ENCODE results near the gene C17orf50.
A peak's percentile ranks its signal among the peaks of the same experiment; 100 is the strongest.

The C17orf50 gene

GRCh38 chr17:35791681-35792350 lies 31.1 kb downstream of the C17orf50 start:
- DNase-seq: no peak

DNA sequence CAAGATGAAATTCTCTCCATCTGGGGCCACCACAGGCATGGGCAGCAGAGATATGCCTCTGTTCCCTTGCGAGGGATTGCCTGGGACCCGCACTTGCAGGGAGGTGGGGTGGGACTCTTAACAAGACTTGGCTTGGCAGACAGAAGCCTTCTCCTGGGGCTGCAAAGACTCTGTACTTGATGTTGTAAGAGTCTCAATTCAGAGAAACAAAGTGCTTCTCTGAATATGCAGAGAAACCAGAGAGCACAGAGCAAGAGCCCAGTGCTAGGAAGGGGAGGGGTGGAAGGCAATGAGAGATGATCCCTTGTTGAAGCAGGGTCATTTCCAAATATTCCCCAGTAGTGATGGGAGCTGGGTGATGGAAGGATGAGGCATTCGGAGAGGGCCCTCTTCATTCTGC lies 32.6 kb downstream of the C17orf50 start:
- no peak for DNase-seq

- peak; percentile 19 for DNase-seq
Observed at GRCh38 chr17:35795007-35795870, 34.6 kb downstream of the C17orf50 start, which contains the start of gene MMP28. MMP28 (minus strand) TSS chr17:35795641; CDS start chr17:35795377, 264 bp downstream.

DNA sequence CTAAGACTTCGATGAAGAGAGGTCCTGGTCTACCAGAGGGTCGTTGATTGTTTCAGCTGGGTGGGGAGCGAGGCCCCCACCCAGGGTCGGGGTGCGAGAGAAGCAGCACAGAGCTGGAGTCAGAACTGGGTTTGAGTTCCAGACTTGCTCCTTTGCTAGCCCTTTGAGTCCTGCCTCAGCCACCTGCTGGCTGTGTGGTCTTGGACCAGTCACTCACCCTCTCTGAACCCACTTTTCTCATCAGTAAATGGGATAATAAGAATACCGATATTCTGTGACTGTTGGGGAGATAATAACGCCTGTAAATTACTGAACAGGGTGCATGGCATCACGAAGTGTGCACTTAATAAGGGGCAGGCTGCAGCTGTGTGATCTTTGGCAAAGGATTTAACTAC lies 35.2 kb downstream of the C17orf50 start:
- no peak for DNase-seq

DNA sequence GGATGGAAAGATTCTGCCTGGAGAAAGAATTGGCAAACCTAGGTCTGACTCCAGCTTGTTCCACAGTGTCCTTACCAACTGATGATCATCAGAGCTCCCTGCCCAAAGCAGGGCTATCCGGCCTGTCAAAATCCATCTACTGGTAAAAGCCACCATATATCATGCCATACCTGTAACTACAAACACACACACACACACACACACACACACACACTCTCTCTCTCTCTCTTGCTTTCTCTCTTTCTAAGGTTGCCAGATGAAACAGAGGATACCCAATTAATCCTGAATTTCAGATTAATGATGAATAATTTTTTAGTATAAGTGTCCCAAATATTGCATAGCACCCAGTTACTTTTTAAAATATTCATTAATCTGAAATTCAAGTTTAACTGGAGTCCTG lies 36.3 kb downstream of the C17orf50 start:
- no peak for DNase-seq

GRCh38 chr17:35797370-35797769 lies 36.7 kb downstream of the C17orf50 start:
- DNase-seq: no peak

- DNase-seq: no peak
Observed at GRCh38 chr17:35797918-35798317, 37.2 kb downstream of the C17orf50 start.

GRCh38 chr17:35799942-35800341 lies 39.3 kb downstream of the C17orf50 start:
- peak; percentile 85 for DNase-seq

GRCh38 chr17:35801583-35802224 lies 41.0 kb downstream of the C17orf50 start:
- peak; percentile 78 for DNase-seq

GRCh38 chr17:35804658-35805192 lies 44.0 kb downstream of the C17orf50 start:
- DNase-seq: peak; percentile 92

DNA sequence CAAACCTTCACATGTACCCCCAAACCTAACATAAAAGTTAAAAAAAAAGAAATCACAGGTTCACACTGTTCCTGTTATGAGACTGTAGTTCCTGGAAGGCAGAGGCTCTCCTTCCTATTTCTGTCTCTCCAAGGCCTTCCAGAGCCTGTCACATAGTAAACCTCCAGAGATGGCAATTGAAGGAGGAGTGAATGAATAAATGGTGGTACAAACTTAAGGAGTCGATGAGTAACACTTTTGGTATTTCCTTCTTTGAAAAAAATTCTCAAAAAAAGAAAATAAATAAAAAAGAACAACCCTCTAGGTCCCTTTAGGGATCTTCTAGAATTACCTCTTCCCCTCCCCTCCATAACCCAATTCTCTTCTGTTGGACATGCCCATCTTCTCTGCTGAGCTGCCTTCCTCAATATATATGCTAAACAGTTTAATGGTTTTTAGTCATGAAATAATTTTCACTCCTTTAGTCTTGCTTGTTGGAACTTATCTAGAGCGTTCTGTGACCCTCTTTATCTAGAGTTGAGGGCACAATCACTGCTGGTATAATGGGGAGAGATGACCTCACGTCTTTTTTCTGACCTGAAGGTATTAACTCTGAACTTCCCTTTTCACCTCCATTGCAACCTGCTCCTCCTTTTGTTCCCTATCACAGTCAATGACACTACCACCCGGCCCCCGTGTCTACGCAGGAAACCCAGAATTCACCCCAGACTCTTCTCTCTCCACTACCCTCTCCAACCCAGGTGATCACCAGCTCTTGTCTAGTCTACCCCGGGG lies 46.9 kb downstream of the C17orf50 start:
- no peak for DNase-seq

GRCh38 chr17:35808240-35808961 lies 47.7 kb downstream of the C17orf50 start:
- DNase-seq: no peak

GRCh38 chr17:35808962-35809854 lies 48.5 kb downstream of the C17orf50 start, which contains the start of gene TAF15:
TAF15 (plus strand) TSS chr17:35809484; CDS start chr17:35809570, 86 bp downstream.
- DNase-seq: peak; percentile 99

DNA sequence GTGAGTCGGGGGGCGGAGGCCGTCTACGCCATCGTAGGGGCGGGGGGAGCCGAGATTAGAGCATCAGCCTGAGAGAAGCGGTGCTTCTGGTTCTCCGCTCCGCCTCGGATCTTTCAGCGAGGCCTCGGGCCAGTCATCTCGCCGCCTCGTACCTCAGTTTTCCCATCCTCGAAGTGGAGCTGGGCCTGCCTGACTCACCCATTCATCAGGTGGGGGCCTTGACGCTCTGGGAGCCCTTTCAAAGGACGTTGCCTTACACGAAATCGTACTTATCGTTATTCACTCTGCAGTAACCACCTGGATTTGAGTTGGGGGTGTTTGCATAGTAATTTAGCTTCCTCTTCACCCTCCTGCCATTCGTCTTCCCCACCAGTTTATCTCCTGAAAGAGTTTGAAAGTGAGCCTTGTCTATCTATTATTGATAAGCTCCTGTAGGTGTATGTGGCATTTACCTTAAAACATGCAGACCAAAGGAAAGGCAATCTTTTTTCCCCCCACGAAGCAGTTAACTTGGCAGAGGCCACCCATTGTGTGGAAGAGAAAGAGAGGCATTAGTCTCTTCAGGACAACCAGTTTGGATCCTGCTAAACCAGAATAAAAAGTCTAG lies 49.3 kb downstream of the C17orf50 start:
- DNase-seq: no peak

DNA sequence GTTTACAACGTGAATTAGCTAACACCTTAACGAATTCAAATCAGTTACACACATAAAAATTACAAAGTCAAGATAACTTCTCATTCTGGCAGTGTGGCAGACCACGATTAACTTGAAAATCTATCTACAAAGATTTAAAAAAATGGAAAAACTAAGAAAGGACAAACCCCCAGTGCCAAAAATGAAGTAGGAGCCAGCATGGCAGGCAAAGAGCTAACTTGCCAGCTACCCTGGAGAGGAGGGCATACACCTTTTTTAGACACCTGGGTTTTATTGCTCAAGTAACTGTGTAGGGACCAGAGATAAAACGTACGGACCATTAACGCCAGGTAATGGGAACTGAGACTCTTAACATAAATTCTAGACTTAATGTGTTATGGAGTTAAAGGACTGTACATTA lies 51.1 kb downstream of the C17orf50 start:
- no peak for DNase-seq

DNA sequence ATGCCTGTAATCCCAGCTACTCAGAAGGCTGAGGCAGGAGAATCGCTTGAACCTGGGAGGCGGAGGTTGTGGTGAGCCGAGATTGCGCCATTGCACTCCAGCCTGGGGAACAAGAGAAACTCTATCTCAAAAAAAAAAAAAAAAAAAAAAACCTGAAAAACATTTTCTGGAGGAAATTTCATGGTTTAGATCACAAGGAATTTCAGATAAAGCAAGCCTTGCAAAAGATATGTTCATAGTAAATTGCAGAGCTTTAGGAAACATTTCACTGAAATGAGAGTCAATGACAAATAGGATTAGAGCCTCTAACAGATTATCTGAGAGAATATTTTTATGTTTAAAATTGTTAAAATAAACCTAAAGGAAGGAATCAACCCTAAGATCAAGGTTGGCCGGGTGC lies 51.8 kb downstream of the C17orf50 start:
- no peak for DNase-seq

Data from NCI-H1092 treated with DMSO at 0.1 percent for 48 hours (cell line).